Measurements from ENCODE around the gene ERC1.

The ERC1 gene

GRCh38 chr12:990661-991349 is at the start of gene ERC1:
Gene ERC1, plus strand, starts transcription at chr12:991223. Its CDS starts 36,681 bp downstream, at chr12:1027904.
- ATAC-seq = peak; percentile 92
- peak; percentile 91 for DNase-seq

DNA sequence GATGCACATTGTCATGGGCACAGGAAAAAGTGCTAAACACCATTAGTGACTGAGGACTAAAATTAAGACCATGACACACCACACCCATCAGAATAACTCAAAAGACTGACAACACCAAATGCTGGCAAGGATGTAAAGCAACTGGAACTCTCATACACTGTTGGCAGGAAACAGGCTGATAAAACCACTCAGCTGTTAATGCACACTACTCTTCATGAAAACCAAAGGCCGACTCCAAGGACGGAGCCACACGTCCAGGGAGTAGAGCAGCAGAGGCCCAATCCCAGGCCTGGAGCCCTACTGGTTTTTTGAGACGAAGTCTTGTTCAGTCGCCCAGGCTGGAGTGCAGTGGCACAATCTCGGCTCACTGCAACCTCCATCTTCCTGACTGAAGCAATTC is 48.0 kb upstream of the ERC1 start:
- no peak for DNase-seq
- no peak for ATAC-seq

- no peak for ATAC-seq
- DNase-seq = no peak
Measured at GRCh38 chr12:944211-944610, 46.8 kb upstream of the ERC1 start.

GRCh38 chr12:946212-946611 is 44.8 kb upstream of the ERC1 start:
- ATAC-seq (no peak), DNase-seq (no peak)

GRCh38 chr12:946631-947030 is 44.4 kb upstream of the ERC1 start:
- no peak for DNase-seq
- ATAC-seq = no peak

DNA sequence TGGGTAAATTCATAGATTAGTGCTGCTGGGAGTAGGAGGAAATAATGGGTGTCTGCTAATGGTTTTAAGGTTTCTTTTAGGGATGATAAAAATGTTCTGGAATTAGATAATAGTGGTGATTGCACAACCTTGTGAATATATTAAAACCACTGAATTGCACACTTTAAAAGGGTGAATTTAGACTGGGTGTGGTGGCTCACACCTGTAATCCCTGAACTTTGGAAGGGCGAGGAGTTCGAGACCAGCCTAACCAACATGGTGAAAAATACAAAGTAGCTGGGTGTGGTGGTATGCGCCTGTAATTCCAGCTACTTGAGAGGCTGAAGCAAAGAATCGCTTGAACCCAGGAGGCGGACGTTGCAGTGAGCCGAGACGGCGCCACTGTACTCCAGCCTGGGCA is 42.8 kb upstream of the ERC1 start:
- ATAC-seq = no peak
- DNase-seq = no peak

GRCh38 chr12:949453-950191 is 41.4 kb upstream of the ERC1 start, which contains the start of gene RAD52:
Gene RAD52, minus strand, starts transcription at chr12:949694. Its CDS starts 16,636 bp downstream, at chr12:933058.
- ATAC-seq = peak; percentile 93
- peak; percentile 98 for DNase-seq

DNA sequence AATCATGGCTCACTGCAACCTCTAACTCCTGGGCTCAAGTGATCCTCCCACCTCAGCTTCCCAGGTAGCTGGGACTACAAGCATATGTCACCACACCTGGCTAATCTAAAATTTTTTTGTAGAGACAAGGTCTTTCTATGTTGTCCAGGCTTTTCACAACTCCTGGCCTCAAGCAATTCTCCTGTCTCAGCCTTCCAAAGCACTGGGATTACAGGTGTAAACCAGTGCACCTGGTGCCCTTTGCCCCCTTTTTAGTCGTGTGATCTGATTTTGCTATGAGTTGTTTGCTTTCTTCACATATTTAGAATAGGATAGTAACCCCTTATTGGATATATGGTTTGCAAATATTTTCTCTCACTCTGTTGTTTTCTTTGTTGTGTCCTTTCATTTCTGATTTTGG is 39.8 kb upstream of the ERC1 start:
- DNase-seq = no peak
- no peak for ATAC-seq

DNA sequence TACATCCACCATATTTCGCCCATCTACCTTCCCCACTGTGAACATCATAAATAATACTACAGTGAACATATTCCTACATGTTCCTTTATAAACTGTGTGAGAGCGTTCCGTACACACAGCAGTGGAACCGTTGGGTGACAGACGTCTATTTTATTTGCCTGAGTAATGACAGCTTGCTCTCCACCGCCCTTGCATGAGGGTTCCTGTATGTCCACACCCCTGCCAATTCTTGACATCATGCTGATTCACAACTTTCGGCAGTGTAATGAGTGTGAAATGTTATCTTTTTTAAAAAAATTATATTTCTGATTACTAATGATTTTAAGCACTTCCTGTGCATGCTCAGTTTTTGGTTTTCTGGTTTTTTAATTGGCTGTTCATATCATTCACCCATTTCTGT is 37.2 kb upstream of the ERC1 start:
- no peak for DNase-seq
- no peak for ATAC-seq

DNA sequence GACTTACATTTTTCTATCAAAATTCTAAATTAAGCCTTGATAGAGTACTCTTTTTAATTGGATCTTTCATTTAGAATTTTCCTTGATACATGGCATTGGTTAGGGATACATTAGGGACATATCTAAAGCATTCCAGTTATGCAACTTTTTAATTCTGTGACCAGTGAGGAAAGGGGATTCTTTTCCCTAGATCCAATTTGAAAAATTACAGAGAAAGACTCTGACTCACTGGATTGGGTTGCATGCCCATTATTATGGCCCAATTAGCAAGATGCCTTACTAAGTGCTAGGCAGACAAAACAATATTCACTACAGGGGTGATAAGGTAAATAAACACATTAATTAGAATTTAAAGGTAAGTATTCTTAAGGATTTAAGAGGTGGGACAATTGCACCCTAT is 36.3 kb upstream of the ERC1 start:
- DNase-seq = no peak
- no peak for ATAC-seq

GRCh38 chr12:955939-956338 is 35.1 kb upstream of the ERC1 start:
- DNase-seq (no peak), ATAC-seq (no peak)

DNA sequence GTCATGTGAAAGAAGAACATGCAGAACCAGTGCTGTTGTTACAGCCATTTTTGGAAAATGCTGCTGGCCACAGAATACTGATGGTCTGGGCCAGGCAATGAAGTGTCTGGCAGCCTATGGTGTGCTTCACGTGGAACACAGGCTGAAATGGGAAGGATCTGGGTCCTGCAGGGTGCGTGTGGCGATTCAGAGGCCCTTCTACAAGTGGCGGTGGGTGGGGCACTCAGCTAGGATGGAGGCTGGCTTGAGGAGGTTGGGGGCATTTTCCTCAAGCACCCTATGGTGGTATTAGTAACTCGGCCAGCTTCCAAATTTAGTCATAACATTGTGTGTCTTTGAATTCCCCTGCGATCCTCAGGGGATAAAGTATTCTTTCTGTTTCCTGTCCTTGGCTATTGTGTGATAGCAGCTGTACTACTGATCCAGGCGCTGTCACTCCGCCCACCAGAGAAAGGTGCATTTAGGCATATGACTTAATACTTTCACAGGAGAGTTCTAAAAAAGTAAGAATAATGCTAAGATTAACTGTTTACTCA is 32.4 kb upstream of the ERC1 start:
- ATAC-seq = no peak
- no peak for DNase-seq

DNA sequence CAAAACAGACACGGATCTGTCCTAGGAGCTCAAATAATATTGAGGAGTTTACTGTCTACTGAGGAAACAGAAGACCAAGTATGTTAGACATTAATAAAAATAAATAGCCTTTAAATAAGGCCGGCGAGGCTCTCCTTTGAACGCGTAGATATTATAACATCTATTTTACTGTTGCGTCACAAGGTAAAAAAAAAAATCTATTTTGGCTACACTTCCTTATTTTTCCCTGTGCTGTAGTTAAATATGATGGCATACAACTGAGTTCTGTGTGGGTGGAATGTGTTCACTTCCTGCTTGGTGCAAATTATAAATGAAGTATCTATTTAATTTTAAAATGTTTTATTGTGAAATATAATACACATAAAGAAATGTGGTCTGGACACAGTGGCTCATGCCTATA is 24.3 kb upstream of the ERC1 start:
- DNase-seq (no peak), ATAC-seq (no peak)

DNA sequence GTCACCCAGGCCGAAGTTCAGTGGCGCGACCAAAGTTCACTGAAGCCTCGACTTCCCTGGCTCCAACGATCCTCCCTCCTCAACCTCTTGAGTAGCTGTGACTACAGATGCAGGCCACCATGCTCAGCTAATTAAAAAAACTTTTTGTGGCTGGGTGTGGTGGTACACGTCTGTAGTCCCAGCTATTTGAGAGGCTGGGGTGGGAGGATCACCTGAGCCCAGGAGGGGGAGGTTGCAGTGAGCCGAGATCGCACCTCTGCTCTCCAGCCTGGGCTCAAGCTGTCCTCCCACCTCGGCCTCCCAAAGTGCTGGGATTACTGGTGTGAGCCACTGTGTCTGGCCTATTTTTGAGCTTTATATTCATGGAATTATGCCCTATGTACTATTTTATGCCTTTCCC is 23.4 kb upstream of the ERC1 start:
- no peak for ATAC-seq

GRCh38 chr12:968545-968944 is 22.5 kb upstream of the ERC1 start:
- no peak for ATAC-seq
- no peak for DNase-seq

More for the DNA sequence above, 23.4 kb upstream of the ERC1 start:
- no peak for DNase-seq

DNA sequence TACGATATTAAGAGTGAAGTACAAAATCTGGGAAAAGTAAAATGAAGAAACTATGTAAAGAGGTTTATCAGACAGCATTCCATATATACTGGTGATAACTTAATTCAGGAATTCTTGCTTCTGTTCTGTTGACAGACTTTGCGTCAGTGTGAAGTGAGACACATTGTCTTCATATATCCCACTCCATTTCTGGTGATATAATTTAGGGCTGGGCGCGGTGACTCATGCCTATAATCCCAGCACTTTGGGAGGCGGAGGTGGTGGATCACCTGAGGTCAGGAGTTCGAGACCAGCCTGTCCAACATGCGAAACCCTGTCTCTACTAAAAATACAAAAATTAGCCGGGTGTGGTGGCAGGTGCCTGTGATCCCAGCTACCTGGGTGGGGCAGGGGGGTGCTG is 21.2 kb upstream of the ERC1 start:
- ATAC-seq (no peak), DNase-seq (no peak)

- ATAC-seq (no peak), DNase-seq (no peak)
Measured at GRCh38 chr12:971991-972390, 19.0 kb upstream of the ERC1 start.

- no peak for DNase-seq
- ATAC-seq = no peak
Measured at GRCh38 chr12:974271-974862, 16.7 kb upstream of the ERC1 start.

GRCh38 chr12:976644-977043 is 14.4 kb upstream of the ERC1 start:
- DNase-seq (no peak), ATAC-seq (no peak)

- ATAC-seq (no peak), DNase-seq (no peak)
Measured at GRCh38 chr12:977156-977555, 13.9 kb upstream of the ERC1 start.

GRCh38 chr12:979349-979748 is 11.7 kb upstream of the ERC1 start:
- no peak for DNase-seq
- ATAC-seq = no peak

- DNase-seq = no peak
Measured at GRCh38 chr12:981176-981828, 9.7 kb upstream of the ERC1 start.

GRCh38 chr12:981961-982360 is 9.1 kb upstream of the ERC1 start:
- ATAC-seq (no peak), DNase-seq (no peak)

More at GRCh38 chr12:981176-981828, 9.7 kb upstream of the ERC1 start:
- ATAC-seq = no peak
